IPS-11a (cell line): Measurements from ENCODE around the gene DSCAM.

Experiments used
- H3K4me3 ChIP-seq: one replicate; pipeline ENCODE4 v1.5.1; 2013; ENCODE audit warnings: low read depth, low read length, control low read depth

DSCAM gene

DNA sequence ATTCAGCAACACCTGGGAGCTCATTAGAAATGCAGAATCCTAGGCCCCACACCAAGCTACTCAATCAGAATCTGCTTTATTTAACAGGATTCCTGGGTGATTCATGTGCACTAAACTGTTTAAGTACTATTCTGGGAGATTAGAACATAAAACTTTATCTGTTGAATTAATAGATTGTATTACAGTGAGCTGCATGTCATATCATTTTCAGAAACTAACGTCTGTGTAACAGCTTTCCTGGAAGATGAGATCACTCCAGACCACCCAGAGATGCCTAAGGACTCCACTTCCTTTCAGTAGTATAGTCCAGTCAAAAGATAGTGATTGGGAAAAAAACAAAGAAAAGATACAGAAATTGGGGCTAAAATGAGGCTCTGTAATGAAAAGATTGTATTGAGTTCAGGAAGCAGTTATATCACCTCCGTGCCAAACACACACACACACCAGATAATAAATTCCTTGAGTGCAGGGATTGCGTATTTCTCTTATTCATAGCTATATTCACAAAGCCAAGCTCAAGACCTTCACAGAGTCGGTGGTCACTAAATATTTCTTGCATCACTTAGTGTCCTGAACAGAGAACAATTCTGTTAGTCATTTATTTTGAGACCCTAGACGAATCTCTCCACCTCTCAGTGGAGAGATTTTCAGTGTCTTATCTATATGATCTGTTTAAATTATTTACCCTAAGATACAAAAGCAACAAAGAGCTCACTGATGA lies 178.2 kb downstream of the DSCAM start:
- H3K4me3 ChIP-seq, result no peak overlapping the region

DNA sequence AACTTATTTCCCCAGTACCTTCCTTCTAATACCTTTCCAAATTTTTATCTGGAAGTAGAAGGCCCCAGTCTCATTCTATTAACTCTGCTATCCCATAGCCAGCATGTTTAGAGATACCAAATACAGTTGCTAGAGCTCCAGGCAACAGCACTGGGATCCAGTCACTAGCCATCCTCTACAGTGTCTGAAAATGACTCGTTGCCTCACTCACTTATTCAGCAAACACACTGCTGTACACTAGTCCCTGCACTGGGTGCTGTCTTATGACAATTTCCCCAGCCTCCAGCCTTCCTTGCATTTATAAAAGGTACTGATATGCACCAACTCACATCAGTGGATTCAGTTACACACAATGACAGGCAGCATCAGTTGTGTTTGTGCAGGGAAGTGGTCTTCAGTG lies 179.0 kb downstream of the DSCAM start:
- H3K4me3 ChIP-seq, result no peak overlapping the region

DNA sequence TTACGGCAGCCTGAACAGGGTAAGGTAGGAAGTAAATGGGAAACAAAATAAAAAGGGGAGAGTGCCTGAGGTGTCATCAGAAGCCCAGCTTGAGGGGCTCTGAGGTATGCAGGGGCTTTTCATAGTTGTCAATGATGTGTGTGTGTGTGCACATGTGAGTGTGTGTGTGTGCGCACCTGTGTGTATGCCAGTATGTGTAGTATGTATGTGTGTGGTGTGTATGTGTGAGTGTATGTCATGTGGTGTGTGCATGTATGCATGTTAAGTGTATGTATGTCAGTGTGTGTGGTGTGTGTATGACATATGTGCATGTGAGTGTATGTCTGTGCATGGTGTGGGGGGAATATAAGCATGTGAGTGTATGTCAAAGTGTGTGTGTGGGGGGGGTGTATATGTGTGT lies 184.1 kb downstream of the DSCAM start:
- H3K4me3 ChIP-seq, result no peak overlapping the region

DNA sequence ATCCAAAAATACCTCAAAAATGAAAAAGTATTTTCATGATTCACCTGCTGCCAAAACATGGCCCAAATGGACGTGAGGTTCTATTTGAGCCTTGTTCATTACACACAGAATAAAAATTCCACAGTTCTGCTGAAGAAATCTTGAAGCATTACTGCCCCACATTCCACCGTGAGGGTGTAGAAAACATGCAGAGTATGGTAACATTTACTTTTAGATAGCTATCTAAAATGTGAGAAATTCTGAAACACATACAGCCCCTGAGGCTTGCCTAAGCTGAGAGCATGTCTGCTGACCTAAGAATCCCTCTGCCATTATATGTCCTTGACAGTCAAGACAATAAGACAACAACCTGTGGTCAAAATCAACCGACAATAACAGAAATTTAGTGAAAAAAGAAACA lies 186.5 kb downstream of the DSCAM start:
- H3K4me3 ChIP-seq, result no peak overlapping the region

DNA sequence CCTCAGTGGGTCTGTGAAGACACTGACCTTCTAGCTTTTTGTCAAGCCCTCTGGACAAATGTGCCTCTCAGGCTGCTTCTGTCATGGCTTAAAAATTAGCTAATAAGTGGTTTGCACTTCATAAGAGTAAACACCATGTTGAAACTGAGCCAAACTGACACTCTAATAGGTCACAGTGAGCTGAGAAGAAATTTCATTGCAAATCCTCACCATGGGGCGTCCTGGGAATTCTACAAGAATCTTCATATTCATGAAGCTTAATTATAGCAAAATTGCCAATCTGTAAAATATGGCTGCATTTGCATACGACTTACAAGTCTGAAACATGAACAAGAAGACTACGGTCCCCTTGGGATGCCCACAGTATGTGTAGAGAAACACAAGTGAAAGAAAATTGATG lies 188.6 kb downstream of the DSCAM start:
- H3K4me3 ChIP-seq, result no peak overlapping the region

DNA sequence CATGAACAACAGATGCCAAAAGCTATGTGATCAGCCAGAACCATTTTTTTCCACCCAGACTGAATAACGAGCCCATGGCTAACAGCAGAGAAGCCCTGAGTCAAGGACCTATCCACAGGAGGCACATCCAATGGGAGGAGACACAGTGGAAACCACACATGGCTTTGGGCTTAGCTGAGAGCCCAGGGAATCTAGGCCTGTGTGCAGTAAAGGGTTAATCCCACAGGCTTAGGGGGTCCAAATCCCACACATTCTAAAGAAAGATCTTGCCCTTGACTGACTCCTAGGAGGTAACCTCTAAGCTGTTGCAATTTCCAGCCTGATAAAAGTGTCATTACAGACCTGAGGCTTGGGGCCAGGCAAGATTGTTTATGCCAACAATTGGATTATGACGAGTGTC lies 194.5 kb downstream of the DSCAM start:
- no peak overlapping the region for H3K4me3 ChIP-seq

DNA sequence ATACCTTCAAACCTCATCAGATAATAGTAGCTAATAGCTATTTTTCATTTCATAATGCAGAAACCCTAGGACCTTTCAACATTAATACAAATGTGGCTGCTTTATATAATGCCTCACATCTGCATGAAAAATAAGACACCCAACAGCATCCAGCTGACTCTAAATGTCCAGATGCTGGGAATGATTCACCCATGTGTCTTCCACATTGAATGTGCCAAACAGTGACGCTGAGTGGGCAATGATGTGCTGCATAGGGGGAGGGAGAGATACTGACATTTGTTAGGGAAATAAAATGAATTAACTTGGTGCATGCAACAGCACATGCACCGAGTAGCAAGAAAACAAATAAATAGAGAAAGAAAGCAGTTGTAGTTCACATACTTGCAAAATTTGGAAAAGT lies 199.3 kb downstream of the DSCAM start:
- H3K4me3 ChIP-seq, result no peak overlapping the region

DNA sequence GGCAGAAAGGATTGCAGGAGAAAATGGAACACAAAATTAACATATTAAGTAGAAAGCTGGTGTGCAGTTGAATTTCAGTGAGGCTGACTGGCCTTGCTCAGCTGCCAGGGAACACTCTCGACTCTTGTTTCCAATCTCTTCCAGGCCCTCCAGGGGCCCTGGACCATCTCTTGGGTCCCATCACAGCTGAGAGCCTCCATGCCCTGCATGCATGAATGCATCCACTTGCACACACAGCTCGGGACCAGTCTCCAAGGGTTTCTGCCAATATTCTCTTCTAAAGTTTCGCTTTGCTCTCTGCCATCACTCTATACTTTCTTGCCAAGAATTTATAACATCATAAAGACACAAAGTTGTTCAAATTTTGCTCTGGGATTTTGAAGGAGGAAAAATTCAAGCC lies 200.3 kb downstream of the DSCAM start:
- no peak overlapping the region for H3K4me3 ChIP-seq

DNA sequence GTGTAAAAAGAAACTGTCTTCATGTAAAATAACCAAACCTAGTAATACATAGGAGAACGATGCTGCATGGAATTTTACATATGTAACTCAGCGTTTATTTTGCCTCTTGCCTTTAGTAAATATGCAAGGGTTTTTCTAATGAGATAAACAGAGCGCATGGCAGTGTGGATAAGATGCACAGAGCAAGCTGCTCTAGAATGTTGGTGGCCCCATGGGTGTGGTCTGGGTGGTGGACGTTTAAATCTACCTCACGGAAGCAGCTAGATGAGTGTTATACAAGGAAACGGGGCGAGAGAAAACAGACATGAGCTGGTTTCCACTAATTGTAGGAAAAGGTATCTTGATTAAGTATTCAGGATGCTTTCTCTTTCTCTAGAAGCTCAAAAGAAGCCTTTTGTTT lies 205.9 kb downstream of the DSCAM start:
- H3K4me3 ChIP-seq, result no peak overlapping the region

DNA sequence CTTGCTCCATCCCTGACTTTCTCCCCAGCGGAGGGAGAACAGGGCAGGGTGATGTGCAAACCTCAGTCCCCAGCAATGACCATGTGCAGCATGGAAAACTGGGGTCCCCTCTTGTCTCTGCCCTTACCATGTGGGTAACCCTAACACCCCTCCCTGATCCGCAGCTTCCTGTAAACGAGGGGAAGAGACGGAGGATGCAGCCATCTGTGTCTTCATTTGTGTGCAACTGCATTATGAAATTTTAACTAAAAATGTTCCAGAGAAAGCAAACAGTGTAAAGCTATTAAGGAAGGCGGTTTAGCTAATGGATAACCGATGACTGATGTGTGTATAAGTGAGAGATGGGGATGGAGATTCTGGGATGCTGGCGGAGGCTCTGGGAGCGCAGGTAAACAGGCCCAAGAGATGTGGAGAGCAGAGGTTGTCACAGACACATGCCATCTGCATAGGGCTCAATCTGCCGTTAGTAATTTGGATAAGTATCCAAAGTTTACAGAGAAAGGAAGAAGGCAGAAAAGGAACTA lies 206.6 kb downstream of the DSCAM start:
- no peak overlapping the region for H3K4me3 ChIP-seq

DNA sequence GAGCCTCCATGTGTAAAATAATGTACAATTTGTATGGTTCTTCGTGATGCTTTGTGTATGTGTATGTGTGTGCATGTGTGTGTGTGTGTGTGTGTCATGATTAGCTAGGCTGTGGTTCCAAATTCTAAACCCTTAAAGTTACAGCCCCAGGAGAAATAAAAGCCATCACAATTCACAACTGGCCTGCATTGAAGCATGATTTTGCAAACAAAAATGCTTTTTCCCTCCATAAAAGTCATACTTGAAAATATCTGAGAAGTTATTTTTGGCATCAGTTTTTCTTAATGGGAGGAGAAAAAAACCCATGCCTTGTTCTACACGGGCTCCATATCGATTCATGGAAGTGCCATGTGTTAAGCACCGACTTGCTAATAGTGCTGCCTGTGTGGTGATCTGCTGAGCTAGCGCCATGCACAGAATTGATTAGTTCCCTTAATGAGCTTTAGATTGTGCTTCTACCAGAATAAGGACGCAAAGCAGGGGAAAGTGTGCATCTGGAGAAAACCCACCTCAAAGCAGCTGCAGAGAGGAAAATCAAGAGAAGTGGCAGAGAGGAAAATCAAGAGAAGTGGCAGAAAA lies 207.3 kb downstream of the DSCAM start:
- no peak overlapping the region for H3K4me3 ChIP-seq

DNA sequence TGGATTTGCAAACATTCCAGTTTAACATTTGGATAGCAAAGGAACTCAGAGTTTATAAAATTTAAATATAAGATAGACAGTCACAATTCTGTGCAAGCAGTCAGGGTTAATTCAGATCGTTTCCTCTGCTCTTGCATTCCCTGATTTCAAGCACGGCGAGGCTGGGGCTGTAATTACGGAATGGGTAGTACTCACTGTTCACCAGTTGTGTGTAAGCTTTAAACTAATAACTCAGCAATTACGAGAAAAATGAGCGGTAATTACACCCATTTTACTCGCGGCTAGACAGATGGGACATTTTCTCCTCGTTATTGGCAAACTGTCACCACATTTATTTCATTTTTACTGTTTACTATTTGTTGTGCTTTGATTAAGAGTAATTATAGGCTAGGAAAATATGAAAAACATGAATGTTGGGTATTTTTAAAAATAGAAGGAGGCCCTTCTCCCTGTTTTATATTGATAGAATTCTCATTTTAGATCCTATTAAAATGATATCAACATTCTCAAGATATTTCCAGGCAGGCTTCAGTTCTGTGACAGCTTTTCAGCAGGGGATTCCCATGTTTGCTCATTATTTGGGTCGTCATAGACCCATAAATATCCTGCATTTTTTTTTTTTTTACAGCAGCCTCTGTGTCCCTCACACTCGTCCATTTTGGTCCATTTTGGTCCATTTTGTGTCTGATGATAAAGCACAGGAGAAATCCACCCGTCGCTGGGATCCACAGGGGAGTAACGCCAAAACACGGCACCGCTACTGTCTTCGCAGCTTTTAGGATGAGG lies 208.3 kb downstream of the DSCAM start:
- H3K4me3 ChIP-seq, result no peak overlapping the region

DNA sequence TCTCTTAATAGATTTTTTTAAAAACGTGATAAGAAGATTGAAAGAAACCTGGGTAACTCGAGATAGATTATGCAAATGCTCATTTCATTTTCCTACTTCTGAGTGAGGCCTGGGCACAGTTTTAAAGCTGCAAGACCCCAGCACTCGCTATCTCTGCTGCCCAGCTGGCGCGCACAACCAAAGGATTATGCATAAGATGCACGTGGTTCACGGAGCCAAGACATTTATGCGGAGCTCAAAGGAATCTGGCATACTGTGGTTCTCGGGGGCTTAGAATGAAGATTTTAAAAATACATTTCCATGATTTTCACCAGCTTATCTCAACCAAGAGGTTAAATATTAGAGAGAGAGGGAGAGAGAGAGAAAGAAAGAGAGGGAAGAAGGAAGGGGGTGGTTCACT lies 210.9 kb downstream of the DSCAM start:
- H3K4me3 ChIP-seq, result no peak overlapping the region

DNA sequence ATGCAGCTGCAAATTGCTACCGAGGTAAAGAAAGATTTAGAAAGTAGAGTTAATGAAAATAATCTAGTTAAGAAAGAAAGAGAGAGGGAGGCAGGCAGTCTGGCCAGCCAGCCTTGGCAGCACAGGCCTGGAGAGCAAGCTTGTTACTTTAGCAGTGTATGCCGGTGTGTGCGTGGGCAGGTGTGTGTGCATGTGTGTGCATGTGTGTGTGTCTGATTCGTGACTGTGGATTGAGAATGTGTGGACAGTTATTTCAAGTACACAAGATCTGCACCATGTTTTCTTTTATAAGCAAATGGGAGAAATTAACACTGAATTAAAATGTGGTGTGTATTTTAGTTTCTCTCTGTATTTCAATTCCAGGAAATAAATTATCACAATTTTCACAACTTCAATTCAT lies 211.6 kb downstream of the DSCAM start:
- no peak overlapping the region for H3K4me3 ChIP-seq

DNA sequence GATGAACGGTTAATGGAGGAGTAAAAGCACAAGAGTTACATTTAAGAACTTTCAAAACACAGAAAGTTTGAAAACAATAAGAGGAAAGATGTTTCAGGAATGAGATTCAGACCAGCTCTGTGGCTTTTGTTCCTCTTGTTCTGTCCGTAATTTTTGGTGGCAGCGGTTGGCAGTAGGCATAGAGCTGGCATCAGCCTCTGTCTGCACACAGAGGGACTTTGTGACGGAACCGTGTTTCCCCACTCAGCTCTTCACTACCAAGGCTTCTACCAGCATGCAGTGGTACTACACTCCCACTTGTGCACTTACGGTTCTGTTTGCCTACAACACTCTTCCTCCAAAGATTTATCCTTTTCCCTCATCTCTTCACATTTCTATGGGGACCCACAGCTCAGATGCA lies 212.8 kb downstream of the DSCAM start:
- H3K4me3 ChIP-seq, result no peak overlapping the region

DNA sequence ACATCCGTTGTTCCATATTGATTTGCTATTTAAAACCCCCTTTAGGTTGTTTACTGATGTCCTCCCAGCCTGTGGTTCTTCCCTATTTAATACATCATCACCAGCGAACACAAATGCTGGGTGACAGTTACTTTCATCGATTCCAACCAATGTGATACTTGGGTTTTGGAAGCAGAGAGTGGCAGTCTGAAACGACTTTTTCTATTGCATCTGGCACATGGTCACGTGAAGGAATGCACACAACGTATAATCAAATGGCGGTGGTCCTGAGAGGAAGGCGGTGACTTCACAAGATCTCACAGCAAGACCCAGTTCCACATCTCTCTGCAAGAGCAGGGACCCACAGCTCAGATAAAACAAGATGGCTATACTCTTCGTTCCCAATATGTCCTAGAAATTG lies 213.9 kb downstream of the DSCAM start:
- H3K4me3 ChIP-seq, result no peak overlapping the region

DNA sequence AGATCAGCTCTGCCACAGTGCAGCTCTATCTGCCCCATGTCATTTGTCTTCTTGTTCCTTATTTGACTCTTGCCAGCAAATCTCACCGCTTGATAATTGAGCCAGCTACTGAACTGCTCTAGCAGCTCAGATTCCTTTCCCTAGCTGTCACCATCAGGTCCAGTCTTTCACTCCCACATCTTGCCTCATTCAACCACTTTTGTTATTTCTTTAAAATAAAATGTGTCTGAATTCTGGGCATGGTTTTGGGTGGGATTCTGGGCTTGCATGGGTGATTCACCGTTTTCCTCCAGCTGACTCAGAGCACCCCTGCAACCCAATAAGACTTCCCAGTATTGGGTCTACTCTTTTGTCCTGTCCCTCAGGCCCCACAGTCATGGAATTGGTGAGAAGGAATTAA lies 215.7 kb downstream of the DSCAM start:
- H3K4me3 ChIP-seq, result no peak overlapping the region

DNA sequence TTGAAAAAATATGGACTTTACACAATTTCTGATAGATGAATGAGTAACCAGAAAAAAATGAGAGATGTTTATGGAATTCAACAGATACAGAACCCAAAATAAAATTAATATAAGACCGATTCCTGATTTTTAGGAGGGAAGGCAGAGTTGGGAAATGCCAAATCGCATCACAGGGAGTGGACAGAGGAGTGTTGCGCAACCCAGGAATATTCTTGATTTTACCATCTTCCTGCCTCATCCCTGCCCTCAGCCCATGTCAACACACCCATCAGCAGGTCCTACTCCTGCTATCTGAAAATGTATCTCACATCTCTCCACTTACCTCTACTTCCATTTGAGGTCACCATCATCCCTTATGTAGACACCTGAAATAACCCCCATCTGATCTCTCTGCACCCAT lies 221.0 kb downstream of the DSCAM start:
- H3K4me3 ChIP-seq, result no peak overlapping the region

DNA sequence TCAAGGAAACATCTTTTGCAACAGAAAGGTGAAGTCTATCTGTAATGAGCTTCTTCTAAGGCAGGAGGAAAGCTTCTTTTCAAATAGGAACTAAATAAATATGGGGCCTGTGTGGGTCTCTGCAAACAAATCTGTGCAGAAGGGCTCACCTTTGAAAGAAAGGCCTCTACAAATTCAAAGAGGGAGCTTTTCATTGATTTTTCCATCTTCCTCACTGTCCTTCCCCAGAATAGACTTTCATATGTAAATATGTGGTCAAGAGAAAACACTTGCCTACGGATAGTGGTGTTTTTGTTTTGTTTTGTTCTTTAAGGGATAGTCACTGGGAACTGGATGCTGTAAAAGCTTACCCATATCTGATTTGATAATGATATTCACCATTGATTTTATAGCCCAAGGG lies 223.4 kb downstream of the DSCAM start:
- H3K4me3 ChIP-seq, result no peak overlapping the region

DNA sequence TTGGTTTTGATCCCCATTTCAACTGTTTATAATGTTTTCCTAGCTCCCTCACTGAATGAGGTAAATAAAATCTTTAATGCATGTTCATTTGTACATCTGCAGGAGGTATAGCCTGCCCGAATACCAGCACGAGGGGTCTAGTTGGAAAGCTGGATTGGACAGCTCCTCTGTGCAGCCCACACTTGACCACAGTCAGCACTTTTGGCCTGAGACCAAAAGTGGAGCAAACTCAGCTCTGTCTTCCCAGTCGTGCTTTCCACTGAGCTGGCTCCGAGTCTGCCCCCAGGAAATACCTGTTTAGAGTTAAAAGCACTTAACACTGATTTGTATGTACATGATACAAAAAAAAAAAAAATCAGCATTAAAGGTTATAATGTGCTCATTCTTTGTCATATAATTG lies 224.4 kb downstream of the DSCAM start:
- H3K4me3 ChIP-seq, result no peak overlapping the region

DNA sequence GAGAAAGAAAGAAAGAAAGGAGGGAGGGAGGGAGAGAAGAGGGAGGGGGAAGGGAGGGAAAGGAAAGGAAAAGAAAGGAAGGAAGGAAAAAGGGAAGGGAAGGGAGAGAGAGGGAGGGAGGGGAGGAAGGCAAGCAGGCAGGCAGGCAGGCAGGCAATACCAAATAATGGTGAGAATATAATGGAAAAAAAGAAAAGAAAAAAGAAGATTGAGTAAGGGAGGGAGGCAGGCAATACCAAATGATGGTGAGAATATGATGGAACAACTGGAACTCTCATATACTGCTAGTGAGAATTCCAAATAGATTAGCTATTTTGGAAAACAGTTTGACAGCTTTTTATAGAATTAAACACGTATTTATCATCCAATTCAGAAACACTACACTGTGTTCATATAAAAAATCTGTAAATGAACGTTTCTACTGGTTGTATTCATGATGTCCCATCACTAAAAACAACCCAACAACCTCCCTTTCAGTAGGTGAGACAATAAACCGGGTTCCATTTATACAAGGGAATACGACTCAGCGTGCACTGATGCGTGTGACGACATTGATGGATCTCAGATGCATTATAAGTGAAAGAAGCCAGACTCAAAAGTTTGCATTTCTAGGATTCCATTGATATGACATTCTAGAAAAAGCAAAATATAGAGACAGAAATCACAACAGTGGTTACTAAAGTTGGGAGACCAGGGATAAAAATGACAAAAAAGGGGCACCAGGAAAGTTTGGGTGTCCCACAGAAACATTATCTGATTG lies 226.4 kb downstream of the DSCAM start:
- H3K4me3 ChIP-seq, result no peak overlapping the region
